MM.1S (cell line): ENCODE measurements around the gene MYRIP.

Experiments
- DNase-seq: peaks from one replicate; pipeline ENCODE4 v3.0.0-alpha.2; 2015
- H2AFZ ChIP-seq: fragments of 300-600 bp; sonication (generic); 2 replicates; pipeline ENCODE4 v1.6.0; 2016; ENCODE audit warnings: antibody characterized with exemption, low read length
- H3F3A ChIP-seq: fragments of 300-600 bp; sonication (generic); 2 replicates; pipeline ENCODE4 v1.6.1; 2016; ENCODE audit warnings: mild to moderate bottlenecking, antibody characterized with exemption, low read length, moderate library complexity, mixed read lengths; ENCODE audit not compliant: insufficient read depth
- H3K27ac ChIP-seq: fragments of 300-600 bp; sonication (generic); 2 replicates; pipeline ENCODE4 v1.5.1; 2016; ENCODE audit warnings: mild to moderate bottlenecking, low read length
- H3K27me3 ChIP-seq: fragments of 300-600 bp; sonication (generic); replicated peaks from 2 replicates; pipeline ENCODE4 v1.6.0; 2016; ENCODE audit warnings: low read length; ENCODE audit not compliant: insufficient read depth
- H3K36me3 ChIP-seq: fragments of 300-600 bp; sonication (generic); replicated peaks from 2 replicates; pipeline ENCODE4 v1.6.1; 2016; ENCODE audit warnings: mild to moderate bottlenecking, low read length, mixed read lengths; ENCODE audit not compliant: insufficient read depth
- H3K4me1 ChIP-seq: fragments of 300-600 bp; sonication (generic); 2 replicates; pipeline ENCODE4 v1.6.1; 2016; ENCODE audit warnings: low read length, mixed read lengths
- H3K4me2 ChIP-seq: fragments of 300-600 bp; sonication (generic); 2 replicates; pipeline ENCODE4 v1.6.0; 2016; ENCODE audit warnings: low read depth, low read length
- H3K4me3 ChIP-seq: fragments of 300-600 bp; sonication (generic); 2 replicates; pipeline ENCODE4 v1.5.1; 2016; ENCODE audit warnings: low read length, mixed read lengths
- H3K79me2 ChIP-seq: fragments of 300-600 bp; sonication (generic); 2 replicates; pipeline ENCODE4 v1.6.1; 2016; ENCODE audit warnings: mixed run types, low read length, mixed read lengths
- H3K9ac ChIP-seq: fragments of 300-600 bp; sonication (generic); 2 replicates; pipeline ENCODE4 v1.6.1; 2016; ENCODE audit warnings: low read length, mixed read lengths
- H3K9me2 ChIP-seq: fragments of 300-600 bp; sonication (generic); replicated peaks from 2 replicates; pipeline ENCODE4 v1.6.1; 2016; ENCODE audit warnings: mild to moderate bottlenecking, low read length, mixed read lengths; ENCODE audit not compliant: insufficient read depth
- H3K9me3 ChIP-seq: fragments of 300-600 bp; sonication (generic); replicated peaks from 2 replicates; pipeline ENCODE4 v1.6.1; 2016; ENCODE audit warnings: mild to moderate bottlenecking, low read length, mixed read lengths; ENCODE audit not compliant: insufficient read depth
- H4K20me1 ChIP-seq: fragments of 300-600 bp; sonication (generic); 2 replicates; pipeline ENCODE4 v1.6.1; 2016; ENCODE audit warnings: mild to moderate bottlenecking, low read length, moderate library complexity, mixed read lengths; ENCODE audit not compliant: insufficient read depth
- CTCF ChIP-seq: fragments of 300-600 bp; sonication (generic); IDR thresholded peaks from 2 replicates; pipeline ENCODE4 v1.5.1; 2016; ENCODE audit warnings: antibody characterized with exemption, low read length, mixed read lengths
- EZH2 ChIP-seq: fragments of 300-600 bp; sonication (generic); optimal IDR thresholded peaks from 2 replicates; pipeline ENCODE3; 2017; ENCODE audit warnings: low read depth, mild to moderate bottlenecking, antibody characterized with exemption, low read length, mixed read lengths
- EZH2phosphoT487 ChIP-seq: fragments of 300-600 bp; sonication (generic); IDR thresholded peaks from 2 replicates; pipeline ENCODE4 v1.6.1; 2018; ENCODE audit warnings: antibody characterized with exemption, low read length

MYRIP gene

GRCh38 chr3:39989746-39990145 lies 180.3 kb downstream of the MYRIP start:
- no peak overlapping the region for H3K9ac ChIP-seq
- H3F3A ChIP-seq: no peaks in the 10 kb centered on the region

GRCh38 chr3:39990532-39990931 lies 181.1 kb downstream of the MYRIP start:
- no peaks in the 10 kb centered on the region for H3K9me2 ChIP-seq
- no peak overlapping the region for H3K4me2 ChIP-seq
- no peaks in the 10 kb centered on the region for H4K20me1 ChIP-seq
- H3K27ac ChIP-seq: no peak overlapping the region
- H3K9ac ChIP-seq: no peak overlapping the region
- peak; percentile 72 for DNase-seq
- no peaks in the 10 kb centered on the region for H3K4me1 ChIP-seq
- no peaks in the 10 kb centered on the region for H3K79me2 ChIP-seq
- H3K27me3 ChIP-seq: no peaks in the 10 kb centered on the region
- no peaks in the 10 kb centered on the region for H3K36me3 ChIP-seq
- no peaks in the 10 kb centered on the region for H3K9me3 ChIP-seq
- no peaks in the 10 kb centered on the region for H3F3A ChIP-seq
- no peak overlapping the region for H3K4me3 ChIP-seq
- TF ChIP-seq CTCF (peak; percentile 69), EZH2phosphoT487 (no peak)
- H2AFZ ChIP-seq: no peak overlapping the region

More at GRCh38 chr3:39989746-39990145, 180.3 kb downstream of the MYRIP start:
- Histone ChIP-seq H3K27me3 (no peaks in the 10 kb centered on the region), H3K9me3 (no peaks in the 10 kb centered on the region), H3K36me3 (no peaks in the 10 kb centered on the region), H3K4me3 (no peak overlapping the region), H3K79me2 (no peaks in the 10 kb centered on the region), H3K9me2 (no peaks in the 10 kb centered on the region), H3K4me1 (no peaks in the 10 kb centered on the region), H3K27ac (no peak overlapping the region), H2AFZ (no peak overlapping the region), H4K20me1 (no peaks in the 10 kb centered on the region), H3K4me2 (no peak overlapping the region)
- no peak for DNase-seq
- no peak for TF ChIP-seq EZH2phosphoT487
- TF ChIP-seq CTCF: no peak
- no peak for TF ChIP-seq EZH2

GRCh38 chr3:40008796-40009195 lies 199.4 kb downstream of the MYRIP start:
- Histone ChIP-seq H3K27me3 (no peaks in the 10 kb centered on the region), H2AFZ (no peak overlapping the region; the same call in 1 of the 2 replicates), H3K4me2 (no peak overlapping the region), H3K9me3 (no peaks in the 10 kb centered on the region), H3K36me3 (no peaks in the 10 kb centered on the region), H3K4me3 (no peak overlapping the region), H3K79me2 (no peaks in the 10 kb centered on the region), H3F3A (no peaks in the 10 kb centered on the region), H4K20me1 (no peaks in the 10 kb centered on the region), H3K27ac (no peak overlapping the region), H3K9me2 (no peaks in the 10 kb centered on the region), H3K4me1 (no peaks in the 10 kb centered on the region), H3K9ac (no peak overlapping the region)
- DNase-seq: no peak
- TF ChIP-seq EZH2phosphoT487: no peak
- no peak for TF ChIP-seq EZH2
- TF ChIP-seq CTCF: no peak
